Activated T-helper 1 cell treated with anti-CD3 and anti-CD28 coated beads, Interleukin-2, amount 50 U/mL, for 16 hours (primary cell): Measurements from ENCODE around the gene ANKRD61.
"Not testable (repeated sequence)": the region's sequence is repeated elsewhere in the genome, so short reads cannot be mapped to it uniquely, and the experiment has no call there.

Experiments
- DNase-seq, 2 donors: peaks; one replicate each; pipeline ENCODE4 v3.0.0-alpha.2; 2020; ENCODE audit warnings: low read depth in 1 of 2, low spot score in 1 of 2

ANKRD61 gene

DNA sequence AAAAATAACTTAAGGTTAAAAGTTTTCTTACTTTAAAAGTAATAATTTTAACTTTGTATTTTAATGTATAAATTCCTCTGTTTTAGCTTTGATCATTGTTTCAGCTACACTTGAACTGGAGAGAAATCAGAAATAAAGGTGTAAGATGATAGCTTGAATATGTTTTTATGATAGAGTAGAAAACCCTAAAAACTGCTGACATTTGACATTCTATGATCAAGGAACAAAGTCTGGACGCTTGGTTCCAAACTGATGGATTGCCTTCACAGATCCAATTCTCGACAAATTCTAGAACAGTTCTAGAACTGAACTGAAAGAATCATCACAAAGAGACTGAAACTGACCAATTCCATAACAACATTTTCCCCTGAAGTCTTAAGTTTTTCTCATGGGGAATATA, at the start of gene ANKRD61:
Gene ANKRD61 (plus strand): TSS at position 389 of the 400 bp plus-strand sequence. CDS start 0 bp downstream, at position 389.
- no peak for DNase-seq

GRCh38 chr7:5987061-5987460, 44.1 kb upstream of the ANKRD61 start:
- DNase-seq = not testable (repeated sequence)

DNA sequence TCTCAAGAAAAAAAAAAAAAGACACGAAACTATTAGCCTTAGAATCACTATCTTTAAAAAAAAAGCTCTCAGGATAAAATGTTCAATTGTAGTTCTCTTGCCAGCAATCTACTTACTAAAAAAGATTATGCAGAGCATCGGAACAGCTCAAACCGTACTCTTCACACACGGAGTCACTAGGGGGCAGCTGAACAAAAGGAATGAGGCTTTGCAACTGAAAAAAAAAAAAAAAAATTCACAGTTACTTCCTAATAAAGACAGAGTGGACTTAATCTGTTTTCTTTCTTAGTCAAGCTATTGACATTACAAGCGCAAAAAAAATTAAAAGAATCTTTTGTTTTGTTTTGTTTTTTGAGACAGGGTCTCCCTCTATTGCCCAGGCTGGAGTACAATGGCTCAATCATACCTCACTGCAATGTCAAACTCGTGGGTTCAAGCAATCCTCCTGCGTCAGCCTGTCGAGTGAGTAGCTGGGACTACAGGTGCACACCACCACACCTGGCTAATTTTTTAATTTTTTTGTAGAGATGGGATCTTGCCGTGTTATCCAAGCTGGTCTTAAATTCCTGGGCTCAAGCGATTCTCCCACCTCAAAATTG, 33.9 kb upstream of the ANKRD61 start:
- no peak for DNase-seq

- DNase-seq = no peak
Measured at GRCh38 chr7:6007386-6007785, 23.8 kb upstream of the ANKRD61 start.

DNA sequence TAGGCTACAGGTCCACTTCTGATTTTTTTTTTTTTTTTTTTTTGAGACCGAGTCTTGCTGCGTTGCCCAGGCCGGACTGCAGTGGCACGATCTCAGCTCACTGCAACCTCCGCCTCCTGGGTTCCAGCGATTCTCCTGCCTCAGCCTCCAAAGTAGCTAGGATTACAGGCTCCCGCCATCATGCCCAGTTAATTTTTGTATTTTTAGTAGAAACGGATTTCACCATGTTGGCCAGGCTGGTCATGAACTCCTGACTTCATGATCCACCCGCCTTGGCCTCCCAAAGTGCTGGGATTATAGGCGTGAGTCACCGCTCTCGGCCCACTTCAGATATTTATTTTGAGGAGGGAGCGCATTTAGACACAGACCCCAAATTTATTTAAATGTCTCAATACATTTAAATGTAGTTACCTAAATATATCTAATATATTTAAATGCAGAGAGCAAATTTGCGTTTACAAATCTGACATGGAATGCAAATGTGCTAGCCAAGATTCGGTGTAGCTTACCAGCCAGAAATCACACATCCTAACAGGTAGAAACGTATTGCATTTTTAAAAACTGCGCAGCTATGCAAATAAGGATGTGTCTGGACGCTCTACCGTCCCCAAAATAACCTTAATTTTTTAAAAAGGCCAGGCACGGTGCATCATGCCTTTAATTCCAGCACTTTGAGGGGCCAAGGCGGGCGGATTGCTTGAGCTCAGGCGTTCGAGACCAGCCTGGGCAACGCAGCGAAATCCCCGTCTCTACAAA, 23.2 kb upstream of the ANKRD61 start:
- DNase-seq = not testable (repeated sequence)

DNA sequence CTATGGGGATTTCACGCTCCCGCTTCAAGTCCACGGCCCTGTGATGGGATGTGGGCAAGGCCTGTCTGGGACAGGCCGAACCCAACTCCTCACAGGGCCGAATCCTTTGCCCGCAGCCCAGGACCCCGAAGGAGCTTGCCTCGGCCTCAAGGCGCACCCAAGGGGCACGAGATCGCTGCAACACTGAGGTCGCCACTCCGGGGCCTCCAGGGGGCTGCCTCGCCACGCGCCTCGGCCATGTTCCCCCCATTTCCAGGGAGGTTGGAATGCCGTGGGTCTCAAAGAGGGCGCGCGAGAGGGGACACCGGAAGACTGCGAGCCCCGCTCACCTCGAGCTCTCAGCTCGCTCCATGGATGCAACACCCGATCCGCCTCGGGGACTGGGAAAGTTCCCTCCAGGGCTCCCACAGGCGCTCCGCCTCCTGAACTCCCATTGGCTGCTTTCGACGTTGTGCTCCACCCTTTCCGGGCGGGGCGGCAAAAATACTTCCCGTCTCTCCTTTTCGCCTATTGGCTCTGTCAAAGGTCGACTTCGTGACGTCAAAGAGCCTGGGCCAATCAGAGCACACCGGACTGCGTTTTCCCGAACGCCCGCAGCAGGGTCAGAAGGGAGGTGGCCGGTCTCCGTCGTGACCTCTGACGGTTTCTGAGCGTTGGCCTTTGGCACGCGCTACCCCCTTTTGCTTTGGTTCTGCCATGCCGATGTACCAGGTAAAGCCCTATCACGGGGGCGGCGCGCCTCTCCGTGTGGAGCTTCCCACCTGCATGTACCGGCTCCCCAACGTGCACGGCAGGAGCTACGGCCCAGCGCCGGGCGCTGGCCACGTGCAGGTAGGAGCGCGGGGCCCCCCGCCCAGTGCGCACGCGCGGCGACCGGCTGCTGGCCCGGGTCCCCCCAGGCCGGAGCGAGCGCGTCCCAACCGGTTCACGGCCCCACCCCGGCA, 22.2 kb upstream of the ANKRD61 start, which contains the start of the genes AIMP2 and PMS2:
Gene AIMP2 (plus strand): TSS at position 605 of the 944 bp plus-strand sequence. CDS start 92 bp downstream, at position 697.
Gene PMS2 (minus strand): TSS at position 382 of the 944 bp plus-strand sequence. CDS start 30 bp downstream, at position 352.
- peak; percentile 88 to 92 for DNase-seq

GRCh38 chr7:6010370-6010769, 20.8 kb upstream of the ANKRD61 start:
- not testable (repeated sequence) for DNase-seq

- no peak for DNase-seq
Measured at GRCh38 chr7:6011541-6011940, 19.6 kb upstream of the ANKRD61 start.

DNA sequence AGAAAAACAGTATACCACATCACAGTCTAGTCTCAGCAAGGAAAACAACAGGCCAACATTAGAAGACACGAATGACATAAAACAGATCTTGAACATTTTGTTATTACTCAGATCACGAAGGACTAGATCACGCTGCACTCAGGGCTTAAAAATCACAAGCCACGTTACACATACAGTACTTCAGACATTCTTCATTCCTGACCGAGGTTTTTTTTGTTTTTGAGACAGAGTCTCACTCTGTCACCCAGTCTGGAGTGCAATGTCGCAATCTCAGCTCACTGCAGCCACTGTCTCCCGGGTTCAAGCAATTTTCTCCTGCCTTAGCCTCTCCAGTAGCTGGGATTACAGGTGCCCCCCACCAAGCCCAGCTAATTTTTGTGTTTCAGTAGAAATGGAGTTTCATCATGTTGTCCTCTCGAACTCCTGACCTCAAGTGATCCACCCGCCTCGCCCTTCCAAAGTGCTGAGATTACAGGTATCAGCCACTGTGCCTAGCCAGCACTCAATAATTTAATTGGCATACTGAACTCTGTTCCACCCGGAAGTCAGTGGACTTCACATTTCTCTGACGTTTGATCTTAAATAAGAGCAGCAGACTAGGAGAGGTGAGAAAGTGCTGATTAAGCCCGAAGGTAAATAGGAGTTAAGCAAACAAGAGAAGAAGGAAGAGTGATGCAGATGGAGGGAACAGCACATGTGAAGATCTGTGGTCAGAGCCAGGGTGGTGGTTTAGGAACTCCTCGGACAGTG, 18.6 kb upstream of the ANKRD61 start:
- no peak for DNase-seq

GRCh38 chr7:6015917-6016652, 15.1 kb upstream of the ANKRD61 start:
- no peak for DNase-seq

DNA sequence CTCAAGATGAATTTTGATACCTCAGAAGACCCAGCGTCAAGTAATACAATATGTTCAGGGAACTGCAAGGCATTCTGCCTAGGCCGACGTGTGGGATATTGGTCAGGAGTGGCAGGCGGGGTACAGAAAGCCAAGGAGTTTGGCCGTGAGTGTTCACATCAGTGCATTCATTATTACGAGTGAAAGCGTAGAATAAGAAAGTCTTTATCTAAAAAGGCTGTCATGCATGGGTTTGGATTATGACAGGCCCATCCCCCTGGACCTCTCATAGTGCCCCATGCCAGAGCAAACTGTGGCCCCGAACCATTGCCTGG, 14.6 kb upstream of the ANKRD61 start:
- DNase-seq = no peak

GRCh38 chr7:6020371-6021286, 10.5 kb upstream of the ANKRD61 start:
- DNase-seq = no peak

- DNase-seq = no peak
Measured at GRCh38 chr7:6022707-6023106, 8.5 kb upstream of the ANKRD61 start.

DNA sequence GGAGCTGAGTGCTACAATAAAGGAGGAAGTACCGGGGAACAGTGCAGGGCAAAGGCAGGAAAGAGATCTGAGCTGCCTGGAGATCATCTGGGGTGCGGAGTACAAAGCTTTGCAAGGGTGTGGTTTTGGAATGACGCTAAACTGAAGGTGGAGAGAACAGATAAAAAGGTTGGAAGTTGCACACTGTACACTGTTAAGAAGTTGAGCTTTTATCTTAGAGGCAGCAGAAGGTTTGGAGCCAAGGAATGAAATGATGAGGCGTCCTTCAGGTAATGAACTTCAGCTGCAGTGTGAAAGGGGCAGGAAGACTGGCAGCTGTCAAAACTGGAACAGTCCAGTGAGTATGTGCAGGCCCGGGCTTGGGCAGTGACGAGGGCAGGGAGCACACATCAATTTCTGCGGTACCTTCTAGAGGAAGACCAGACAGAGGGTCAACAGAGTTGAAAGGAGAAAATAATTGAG, 7.2 kb upstream of the ANKRD61 start:
- no peak for DNase-seq

DNA sequence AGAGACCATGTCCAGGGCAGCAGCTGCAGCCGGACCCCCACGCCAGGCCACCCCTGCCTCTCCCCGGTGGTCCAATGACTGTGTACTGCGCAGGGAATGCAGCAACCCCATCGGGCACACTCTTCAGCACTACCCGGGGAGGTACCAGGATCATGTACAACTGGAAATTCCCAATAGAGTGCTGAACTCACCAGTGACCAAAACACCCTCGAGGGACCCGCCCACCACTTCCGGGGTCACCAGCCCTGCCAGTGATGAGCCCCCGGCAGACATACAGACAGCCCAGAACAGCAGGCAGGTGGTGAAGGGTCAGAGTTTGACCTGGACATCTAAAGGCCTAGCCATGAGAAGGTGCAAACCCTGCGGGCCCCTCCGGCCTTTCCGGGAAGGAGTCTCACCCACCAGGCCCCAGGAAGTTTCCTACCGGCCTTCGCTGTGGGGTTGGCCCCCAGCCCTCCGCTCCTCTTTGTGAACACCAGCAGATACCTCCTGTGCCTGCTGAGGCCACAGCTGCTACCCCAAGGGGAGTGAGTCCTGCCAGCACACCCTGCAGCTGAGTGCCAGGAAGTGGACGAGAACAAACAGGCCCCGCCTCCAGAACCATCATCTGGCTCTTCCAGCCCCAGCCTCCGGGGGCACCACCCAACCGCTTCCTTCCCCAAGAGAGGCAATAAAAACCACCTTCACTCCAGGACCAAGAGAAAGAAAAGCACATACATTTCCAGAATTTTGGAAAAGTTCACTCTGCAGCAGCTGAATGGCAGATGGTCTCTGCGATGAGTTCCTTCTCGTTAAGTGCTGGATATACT, 5.0 kb upstream of the ANKRD61 start:
- peak; percentile 24 to 41 for DNase-seq

- no peak for DNase-seq
Measured at GRCh38 chr7:6026820-6027311, 4.3 kb upstream of the ANKRD61 start.

- no peak for DNase-seq
Measured at GRCh38 chr7:6027806-6028365, 3.3 kb upstream of the ANKRD61 start.

- no peak for DNase-seq
Measured at GRCh38 chr7:6028563-6028962, 2.6 kb upstream of the ANKRD61 start.
